Neural cell (in vitro differentiated cells): ENCODE results near the gene L2HGDH. TPM values are rescaled to one million over a fixed set of nuclear protein-coding genes. Genes with fewer than 3 reads are reported as not detected.

Source experiments
- H2AFZ ChIP-seq: fragments of 200-600, 300-800 bp; sonication (generic), shearing (Covaris generic); 2 replicates; pipeline ENCODE4 v1.6.0; 2014; ENCODE audit warnings: low read depth, mild to moderate bottlenecking, antibody characterized with exemption, low read length, moderate library complexity
- H3F3A ChIP-seq: fragments of 200-600 bp; shearing (Covaris generic); 2 replicates; pipeline ENCODE4 v1.6.1; 2016; ENCODE audit warnings: mild to moderate bottlenecking, moderate library complexity, mixed read lengths, antibody characterized with exemption, low read length; ENCODE audit not compliant: insufficient read depth, poor library complexity, severe bottlenecking
- H3K27ac ChIP-seq: fragments of 200-600, 300-800 bp; sonication (generic), shearing (Covaris generic); 2 replicates; pipeline ENCODE4 v1.5.1; 2014; ENCODE audit warnings: mild to moderate bottlenecking, low read length, moderate library complexity
- H3K27me3 ChIP-seq: fragments of 300-800, 200-600 bp; sonication (generic), shearing (Covaris generic); 2 replicates; pipeline ENCODE4 v1.6.0; 2014; ENCODE audit warnings: mild to moderate bottlenecking, low read depth, low read length, moderate library complexity; ENCODE audit not compliant: insufficient read depth
- H3K36me3 ChIP-seq: fragments of 300-800, 200-600 bp; sonication (generic), shearing (Covaris generic); 2 replicates; pipeline ENCODE4 v1.5.1; 2014; ENCODE audit warnings: mild to moderate bottlenecking, antibody characterized with exemption, low read length, moderate library complexity; ENCODE audit not compliant: insufficient read depth
- H3K4me2 ChIP-seq: fragments of 300-800, 200-600 bp; sonication (generic), shearing (Covaris generic); 2 replicates; pipeline ENCODE4 v1.6.0; 2014; ENCODE audit warnings: mild to moderate bottlenecking, low read length
- H3K4me3 ChIP-seq: fragments of 300-800, 200-600 bp; sonication (generic), shearing (Covaris generic); 2 replicates; pipeline ENCODE4 v1.5.1; 2014; ENCODE audit warnings: mild to moderate bottlenecking, low read length, moderate library complexity
- H3K79me2 ChIP-seq: fragments of 200-600 bp; shearing (Covaris generic); replicated peaks from 2 replicates; pipeline ENCODE4 v1.6.0; 2014; ENCODE audit warnings: mild to moderate bottlenecking, low read length, moderate library complexity; ENCODE audit not compliant: insufficient read depth
- H3K9ac ChIP-seq: fragments of 300-800, 200-600 bp; sonication (generic), shearing (Covaris generic); 2 replicates; pipeline ENCODE4 v1.6.1; 2016; ENCODE audit warnings: mild to moderate bottlenecking, low read length, mixed read lengths
- H3K9me2 ChIP-seq: fragments of 200-600 bp; shearing (Covaris generic); 2 replicates; pipeline ENCODE4 v1.6.1; 2016; ENCODE audit warnings: mild to moderate bottlenecking, low read length, mixed read lengths; ENCODE audit not compliant: insufficient read depth
- H3K9me3 ChIP-seq: fragments of 200-600, 300-800 bp; sonication (generic), shearing (Covaris generic); 2 replicates; pipeline ENCODE4 v1.6.1; 2016; ENCODE audit warnings: mild to moderate bottlenecking, mixed run types, low read length, moderate library complexity, mixed read lengths
- H4K20me1 ChIP-seq: fragments of 200-600 bp; shearing (Covaris generic); 2 replicates; pipeline ENCODE4 v1.6.1; 2016; ENCODE audit warnings: mild to moderate bottlenecking, mixed run types; ENCODE audit not compliant: insufficient read depth
- EP300 ChIP-seq: fragments of 450-650 bp; conservative IDR thresholded peaks from 2 replicates; pipeline ENCODE4 v1.6.1; 2014; ENCODE audit warnings: antibody characterized with exemption, mild to moderate bottlenecking, moderate library complexity; ENCODE audit not compliant: poor library complexity, severe bottlenecking
- EZH2 ChIP-seq: fragments of 200-600, 300-800 bp; shearing (Covaris generic), sonication (generic); IDR thresholded peaks from 2 replicates; pipeline ENCODE4 v1.6.1; 2014; ENCODE audit warnings: antibody characterized with exemption, low read length, borderline replicate concordance, mild to moderate bottlenecking; ENCODE audit not compliant: insufficient read depth, poor library complexity, severe bottlenecking
- MXI1 ChIP-seq: fragments of 450-650 bp; conservative IDR thresholded peaks from 2 replicates; pipeline ENCODE4 v1.6.1; 2014; ENCODE audit warnings: antibody characterized with exemption, mild to moderate bottlenecking; ENCODE audit not compliant: poor library complexity, severe bottlenecking
- POLR2AphosphoS5 ChIP-seq: IDR thresholded peaks from 2 replicates; pipeline ENCODE4 v1.6.1; 2012
- RAD21 ChIP-seq: fragments of 450-650 bp; conservative IDR thresholded peaks from 2 replicates; pipeline ENCODE4 v1.6.1; 2014; ENCODE audit warnings: antibody characterized with exemption, mild to moderate bottlenecking, moderate library complexity
- REST ChIP-seq: IDR thresholded peaks from 2 replicates; pipeline ENCODE4 v1.6.1; 2012; ENCODE audit warnings: borderline replicate concordance
- SMC3 ChIP-seq: fragments of 450-650 bp; conservative IDR thresholded peaks from 2 replicates; pipeline ENCODE4 v1.6.1; 2014; ENCODE audit warnings: antibody characterized with exemption, mild to moderate bottlenecking, moderate library complexity; ENCODE audit not compliant: poor library complexity
- TAF1 ChIP-seq: IDR thresholded peaks from 2 replicates; pipeline ENCODE4 v1.6.1; 2012; ENCODE audit warnings: low read depth
- polyA plus RNA-seq: library from polyadenylated mRNA; depleted of rRNA; stranded (reverse); fragments of >200 nt; gene quantifications from 2 replicates; pipeline ENCODE4 v1.2.3, GENCODE V29; 2014
- TF ChIP-seq, protein P1 (sequence below): fragments of 450-650 bp; IDR thresholded peaks from 2 replicates; pipeline ENCODE4 v1.5.1; 2014; ENCODE audit warnings: antibody characterized with exemption, mild to moderate bottlenecking, moderate library complexity; ENCODE audit not compliant: poor library complexity, severe bottlenecking

Gene L2HGDH
- polyA plus RNA-seq, 1 donor from 2014 or later: 8.9 TPM

GRCh38 chr14:50213795-50214194, 98.2 kb downstream of the L2HGDH start:
- no peaks in the 10 kb centered on the region for H3F3A ChIP-seq
- peaks cover 2% of the 10 kb centered on the region for H4K20me1 ChIP-seq
- no peak overlapping the region for H3K4me3 ChIP-seq
- no peak overlapping the region for H3K4me2 ChIP-seq
- H2AFZ ChIP-seq: no peak overlapping the region
- no peak overlapping the region for H3K9ac ChIP-seq
- no peaks in the 10 kb centered on the region for H3K9me3 ChIP-seq
- no peaks in the 10 kb centered on the region for H3K36me3 ChIP-seq
- peaks cover 55% of the 10 kb centered on the region for H3K79me2 ChIP-seq
- TF ChIP-seq TAF1 (no peak), REST (no peak), SMC3 (no peak), EZH2 (no peak), MXI1 (no peak), RAD21 (no peak), POLR2AphosphoS5 (no peak), EP300 (no peak)
- TF ChIP-seq, protein P1, sequence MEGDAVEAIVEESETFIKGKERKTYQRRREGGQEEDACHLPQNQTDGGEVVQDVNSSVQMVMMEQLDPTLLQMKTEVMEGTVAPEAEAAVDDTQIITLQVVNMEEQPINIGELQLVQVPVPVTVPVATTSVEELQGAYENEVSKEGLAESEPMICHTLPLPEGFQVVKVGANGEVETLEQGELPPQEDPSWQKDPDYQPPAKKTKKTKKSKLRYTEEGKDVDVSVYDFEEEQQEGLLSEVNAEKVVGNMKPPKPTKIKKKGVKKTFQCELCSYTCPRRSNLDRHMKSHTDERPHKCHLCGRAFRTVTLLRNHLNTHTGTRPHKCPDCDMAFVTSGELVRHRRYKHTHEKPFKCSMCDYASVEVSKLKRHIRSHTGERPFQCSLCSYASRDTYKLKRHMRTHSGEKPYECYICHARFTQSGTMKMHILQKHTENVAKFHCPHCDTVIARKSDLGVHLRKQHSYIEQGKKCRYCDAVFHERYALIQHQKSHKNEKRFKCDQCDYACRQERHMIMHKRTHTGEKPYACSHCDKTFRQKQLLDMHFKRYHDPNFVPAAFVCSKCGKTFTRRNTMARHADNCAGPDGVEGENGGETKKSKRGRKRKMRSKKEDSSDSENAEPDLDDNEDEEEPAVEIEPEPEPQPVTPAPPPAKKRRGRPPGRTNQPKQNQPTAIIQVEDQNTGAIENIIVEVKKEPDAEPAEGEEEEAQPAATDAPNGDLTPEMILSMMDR: no peak
- no peaks in the 10 kb centered on the region for H3K27me3 ChIP-seq
- H3K9me2 ChIP-seq: no peaks in the 10 kb centered on the region
- no peak overlapping the region for H3K27ac ChIP-seq

- Histone ChIP-seq H3K79me2 (peaks cover 46% of the 10 kb centered on the region), H3K9me3 (no peaks in the 10 kb centered on the region), H3K9ac (no peak overlapping the region), H3K4me3 (no peak overlapping the region), H2AFZ (no peak overlapping the region), H3K27me3 (no peaks in the 10 kb centered on the region), H3K4me2 (no peak overlapping the region), H3K9me2 (no peaks in the 10 kb centered on the region), H4K20me1 (peaks cover 2% of the 10 kb centered on the region), H3K36me3 (no peaks in the 10 kb centered on the region), H3K27ac (no peak overlapping the region), H3F3A (no peaks in the 10 kb centered on the region)
- TF ChIP-seq, protein P1: no peak
- TF ChIP-seq EZH2 (no peak), SMC3 (no peak), TAF1 (no peak), MXI1 (no peak), RAD21 (no peak), EP300 (no peak), REST (no peak), POLR2AphosphoS5 (no peak)
Measured at GRCh38 chr14:50212726-50213125, 99.3 kb downstream of the L2HGDH start.
